K562 (cell line): Measurements from ENCODE around the gene PLCL1. TPM values are rescaled to one million over a fixed set of nuclear protein-coding genes. Genes with fewer than 3 reads are reported as not detected.

ENCODE experiments used
- ATF6 ChIP-seq: sonication (generic); formaldehyde crosslinking; IDR thresholded peaks from 2 replicates; pipeline ENCODE4 v1.4.0; 2020; ENCODE audit warnings: mild to moderate bottlenecking, missing genetic modification reagents
- CBX3 ChIP-seq, 2 experiments: IDR thresholded peaks; 1 replicate in 1 of 2; 2 replicates in 1 of 2; pipeline ENCODE4 v1.6.1; 2012; ENCODE audit warnings: inconsistent platforms in 2 of 2, low read length in 2 of 2, borderline replicate concordance in 1 of 2, control low read depth in 1 of 2
- CTCF ChIP-seq, 3 experiments: IDR thresholded peaks in 2 of 3; conservative IDR thresholded peaks in 1 of 3; 2 replicates each; pipeline ENCODE4 v1.5.1; 2011 to 2012; ENCODE audit warnings: low read length in 3 of 3, mild to moderate bottlenecking in 3 of 3, control low read depth in 2 of 3, improper control_type of control experiment in 1 of 3, inconsistent platforms in 1 of 3, low read depth in 1 of 3, mixed read lengths in 1 of 3, moderate library complexity in 1 of 3; ENCODE audit not compliant: insufficient read depth in 2 of 3
- REST ChIP-seq, 2 experiments: fragments of 450-650 bp; formaldehyde crosslinking in 1 of 2; IDR thresholded peaks; 2 replicates each; pipeline versions ENCODE4 v1.4.0 to v1.6.1; 2014 to 2020; ENCODE audit warnings: mild to moderate bottlenecking in 2 of 2, borderline replicate concordance in 1 of 2, low read depth in 1 of 2
- TRIM24 ChIP-seq, 2 experiments: fragments of 450-650 bp; IDR thresholded peaks; 2 replicates each; pipeline ENCODE4 v1.6.1; 2016
- ZNF316 ChIP-seq: fragments of 450-650 bp; IDR thresholded peaks from 2 replicates; pipeline ENCODE4 v1.6.1; 2016
- polyA plus RNA-seq, 8 experiments: library from polyadenylated mRNA; depleted of rRNA in 4 of 8; stranded (reverse) in 5 of 8; unstranded in 3 of 8; fragments of >200 nt; fragmentation: Nextera tagmentation in 2 of 8; fragmentation: Illumina TruSeq in 1 of 8; extraction: Ambion mirVana in 2 of 8; extraction: Trizol in 1 of 8; gene quantifications; 2 replicates each; pipeline versions ENCODE4 v1.2.1 to v1.2.3, GENCODE V29; 2011 to 2014; ENCODE audit warnings: inconsistent platforms in 1 of 8, missing spikeins in 1 of 8
- total RNA-seq, 7 experiments: library from RNA; depleted of rRNA in 6 of 7; stranded (reverse); fragments of >200 nt in 6 of 7; fragmentation: Illumina TruSeq in 2 of 7; extraction: Trizol in 2 of 7; gene quantifications; 2 replicates each; pipeline versions ENCODE4 v1.2.1 to v1.2.3, GENCODE V29; 2011 to 2021; ENCODE audit warnings: low replicate concordance in 1 of 7

Gene PLCL1
- total and polyA plus RNA-seq, 9 of the 15 experiments (the other 6 are each of a cell fraction or from before 2014, with no cell fraction given), result 2.0 to 17.7 (median 8.6) TPM

- peak; percentile 71 for TF ChIP-seq REST (IDR thresholded peaks at IDR 0.05; ENCODE audit: borderline replicate concordance)
- no peak for TF ChIP-seq REST (CRISPR knock-in tag; IDR thresholded peaks at IDR 0.05; ENCODE audit: low read depth)
- TF ChIP-seq CTCF (IDR thresholded peaks at IDR 0.05 in 2 of 3, conservative IDR thresholded peaks at IDR 0.05 in 1 of 3; ENCODE audit: insufficient read depth in 2 of 3, low read depth in 1 of 3, low read length in 3 of 3), result peak; percentile 52 to 60 (median 53)
- TF ChIP-seq ATF6, result no peak
- peak; percentile 71 for TF ChIP-seq ZNF316
- no peak for TF ChIP-seq TRIM24 (IDR thresholded peaks at IDR 0.05)
- TF ChIP-seq CBX3 (IDR thresholded peaks at IDR 0.05; ENCODE audit: borderline replicate concordance in 1 of 2, low read length in 2 of 2), result peak in 1 of 2 experiments; percentile 57; a peak in 1 of 3 replicates
Observed at GRCh38 chr2:198127627-198128026, 323.2 kb downstream of the PLCL1 start (continued).
